ENCODE data around the gene DYRK3.
"Not testable (repeated sequence)": the region's sequence is repeated elsewhere in the genome, so short reads cannot be mapped to it uniquely, and the experiment has no call there.

Gene DYRK3

DNA sequence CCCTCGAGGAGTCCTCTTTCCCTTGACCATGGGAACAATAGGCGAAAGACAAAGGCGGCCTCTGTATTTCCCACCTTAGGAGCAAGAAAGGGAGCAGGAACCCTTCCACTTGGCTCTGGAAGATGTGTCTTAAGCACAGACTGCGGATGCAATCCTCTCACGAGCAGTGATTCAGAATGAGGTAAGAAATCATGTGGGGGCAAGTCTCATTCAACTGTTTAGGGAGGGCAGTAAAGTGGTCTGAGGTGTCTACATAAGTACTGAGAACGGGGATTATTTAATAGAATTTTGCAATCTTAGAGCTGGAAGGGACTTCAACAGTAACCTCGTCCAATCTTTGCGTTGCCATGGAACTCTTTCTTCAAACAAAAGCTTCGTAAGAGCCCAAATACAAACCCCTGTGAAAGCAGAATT, 1.6 kb upstream of the DYRK3 start:
- DNase-seq, result no peak

GRCh38 chr1:206634365-206635079, 814 bp upstream of the DYRK3 start:
- peak; percentile 73 to 76 for DNase-seq

DNA sequence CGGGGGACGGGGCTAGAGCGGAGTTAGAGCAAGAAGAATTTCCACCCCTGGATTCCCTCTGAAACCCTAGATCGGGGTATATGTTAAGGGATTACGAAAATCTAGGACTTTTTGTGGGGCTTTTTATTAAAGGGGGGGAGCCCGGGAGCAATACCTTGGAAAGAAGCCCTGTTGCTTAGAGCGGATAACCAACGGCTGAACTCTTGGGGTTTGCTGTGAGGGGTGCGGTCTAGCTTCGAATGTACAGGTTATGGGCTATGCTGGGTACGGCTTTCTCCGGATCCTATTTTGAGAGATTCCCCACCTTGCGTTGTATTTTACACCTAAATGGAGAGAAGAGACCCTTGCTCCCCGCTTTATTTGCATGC, 626 bp downstream of the DYRK3 start:
- DNase-seq, result no peak

DNA sequence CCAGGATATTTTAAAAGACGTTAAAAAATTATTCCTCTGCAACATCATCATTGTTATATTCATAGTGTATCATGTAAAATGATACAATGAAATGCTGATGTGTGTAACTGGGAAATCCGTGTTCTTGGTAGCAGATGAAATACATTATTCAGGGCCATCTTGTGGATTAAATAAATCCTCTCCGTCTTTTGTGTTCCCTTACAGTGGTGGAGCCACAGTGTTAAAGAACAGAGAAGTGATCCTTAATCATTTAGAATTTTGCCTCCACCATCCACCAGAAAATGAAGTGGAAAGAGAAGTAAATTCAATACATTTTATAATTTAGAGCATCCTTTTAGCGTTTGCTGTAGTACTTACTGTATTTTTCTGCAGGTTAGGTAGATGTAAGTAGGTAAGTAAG, 1.3 kb downstream of the DYRK3 start:
- no peak for DNase-seq

- DNase-seq, result no peak
Observed at GRCh38 chr1:206637605-206638004, 2.3 kb downstream of the DYRK3 start.

DNA sequence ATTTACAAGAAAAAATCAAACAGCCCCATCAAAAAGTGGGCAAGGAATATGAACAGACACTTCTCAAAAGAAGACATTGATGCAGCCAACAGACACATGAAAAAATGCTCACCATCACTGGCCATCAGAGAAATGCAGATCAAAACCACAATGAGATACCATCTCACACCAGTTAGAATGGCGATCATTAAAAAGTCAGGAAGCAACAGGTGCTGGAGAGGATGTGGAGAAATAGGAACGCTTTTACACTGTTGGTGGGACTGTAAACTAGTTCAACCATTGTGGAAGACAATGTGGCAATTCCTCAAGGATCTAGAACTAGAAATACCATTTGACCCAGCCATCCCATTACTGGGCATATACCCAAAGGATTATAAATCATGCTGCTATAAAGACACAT, 6.7 kb downstream of the DYRK3 start:
- DNase-seq, result not testable (repeated sequence)

DNA sequence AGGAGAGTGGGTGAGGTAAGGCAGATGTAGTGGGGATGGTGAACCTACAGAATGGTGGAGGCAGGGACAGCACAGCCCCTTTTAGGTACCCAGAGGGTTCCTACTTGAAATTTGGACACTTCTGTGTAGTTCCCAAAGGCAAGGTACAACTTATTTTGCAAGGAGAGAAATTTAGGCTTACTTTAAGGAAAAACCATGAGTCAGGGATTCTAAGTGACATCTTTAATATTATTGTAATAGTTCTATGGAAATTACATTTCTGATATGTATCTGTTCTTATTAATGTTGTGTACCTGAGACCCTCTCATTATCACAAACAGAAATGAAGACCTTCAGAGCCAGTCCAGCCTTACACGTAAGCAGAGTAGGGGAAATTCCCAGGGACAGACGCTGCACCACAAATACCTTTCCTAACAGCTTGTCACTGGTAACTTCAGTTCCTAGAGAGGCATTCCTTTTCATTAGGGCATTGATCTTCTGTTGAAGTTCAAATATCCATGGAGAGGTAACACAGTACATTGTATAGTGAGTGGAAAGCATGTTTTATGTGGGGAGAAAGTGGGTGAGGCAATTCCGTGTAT, 7.9 kb downstream of the DYRK3 start:
- no peak for DNase-seq

DNA sequence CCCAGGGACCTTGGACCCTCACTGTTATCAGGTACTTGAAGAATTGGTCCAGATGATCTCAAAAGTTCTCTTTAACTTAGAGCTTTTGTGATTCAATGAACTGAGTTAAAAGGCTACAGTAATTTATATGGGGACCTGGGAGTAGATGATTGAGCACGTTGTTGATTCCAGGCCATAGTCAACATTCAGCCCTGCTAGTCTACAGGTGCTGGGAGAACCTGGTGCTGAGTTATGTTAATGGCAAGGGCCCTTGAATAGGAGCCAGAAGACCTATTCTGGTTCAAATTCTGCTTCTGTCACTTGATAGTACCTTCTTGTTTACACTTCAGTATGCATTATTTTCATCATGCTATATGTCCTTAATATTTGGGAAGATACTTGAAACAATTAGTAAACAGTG, 11.2 kb downstream of the DYRK3 start:
- DNase-seq, result no peak

GRCh38 chr1:206647224-206647623, 11.9 kb downstream of the DYRK3 start:
- DNase-seq, result no peak

DNA sequence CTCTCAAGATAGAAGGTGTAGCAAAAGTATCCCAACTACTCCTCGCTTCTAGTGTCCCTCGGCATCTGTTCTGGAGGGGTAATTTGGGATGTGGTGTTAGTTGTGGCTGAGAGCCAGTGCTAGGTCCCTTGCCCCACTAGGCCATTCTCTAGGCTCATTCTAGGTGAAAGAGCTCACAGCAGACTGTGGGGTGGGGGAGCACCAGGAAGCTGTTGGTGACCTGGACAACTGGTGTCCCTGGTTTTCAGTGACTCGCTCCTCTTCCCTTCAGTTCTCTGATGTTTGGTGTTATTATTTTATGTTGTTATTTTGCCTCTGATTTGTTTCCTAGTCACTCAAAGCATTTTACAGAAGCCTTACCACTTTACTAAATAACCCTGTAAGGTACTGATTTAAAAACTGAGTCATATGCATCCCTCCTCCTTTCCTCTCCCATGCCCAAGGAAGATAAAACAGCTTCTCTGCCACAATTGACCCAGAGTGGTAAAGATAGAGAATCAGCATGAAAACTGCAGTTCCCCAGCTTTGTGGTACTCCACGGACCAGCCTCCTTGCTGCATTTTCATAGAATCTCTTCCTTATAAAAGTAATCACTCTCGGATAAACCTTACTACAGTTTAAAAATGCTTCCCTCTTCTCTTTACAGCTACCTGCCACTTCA, 14.1 kb downstream of the DYRK3 start:
- no peak for DNase-seq

GRCh38 chr1:206651014-206651413, 15.7 kb downstream of the DYRK3 start:
- no peak for DNase-seq

GRCh38 chr1:206651958-206652890, 16.9 kb downstream of the DYRK3 start:
- DNase-seq, result no peak

DNA sequence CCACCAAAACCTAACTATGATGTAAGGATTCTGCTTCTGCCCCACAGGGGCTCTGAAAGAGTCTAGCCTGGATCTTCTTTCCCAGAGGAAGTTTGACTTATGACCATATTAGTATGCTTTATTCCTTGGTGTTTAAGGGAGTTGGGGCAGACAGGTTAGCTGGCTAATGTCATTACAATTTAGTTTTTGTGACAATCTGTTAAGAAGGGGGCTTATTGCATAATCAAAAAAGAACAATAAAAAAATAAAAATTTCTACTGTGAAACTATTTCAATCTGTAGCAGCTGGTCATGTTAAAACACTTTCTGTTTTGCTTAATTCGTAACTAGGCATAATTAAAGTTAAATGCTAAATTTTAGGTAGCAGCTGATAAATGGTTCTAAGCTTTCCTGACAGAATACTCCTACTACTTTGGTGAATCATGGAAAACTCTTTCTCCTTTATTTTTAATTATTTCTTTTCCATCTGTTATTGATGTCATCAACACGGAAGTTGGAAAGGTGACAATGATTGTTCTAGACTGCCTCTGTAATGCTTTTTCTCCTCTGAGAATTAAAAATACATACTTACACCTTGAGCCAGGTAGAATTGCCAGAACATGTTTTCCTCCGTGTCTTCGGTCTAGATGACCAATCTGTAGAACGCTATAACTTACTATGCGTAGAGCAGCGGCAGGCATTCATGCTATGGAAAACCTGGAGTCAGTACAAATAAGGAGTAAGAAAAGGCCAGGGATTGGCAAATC, 18.6 kb downstream of the DYRK3 start:
- no peak for DNase-seq

- no peak for DNase-seq
Observed at GRCh38 chr1:206654828-206655227, 19.5 kb downstream of the DYRK3 start.

DNA sequence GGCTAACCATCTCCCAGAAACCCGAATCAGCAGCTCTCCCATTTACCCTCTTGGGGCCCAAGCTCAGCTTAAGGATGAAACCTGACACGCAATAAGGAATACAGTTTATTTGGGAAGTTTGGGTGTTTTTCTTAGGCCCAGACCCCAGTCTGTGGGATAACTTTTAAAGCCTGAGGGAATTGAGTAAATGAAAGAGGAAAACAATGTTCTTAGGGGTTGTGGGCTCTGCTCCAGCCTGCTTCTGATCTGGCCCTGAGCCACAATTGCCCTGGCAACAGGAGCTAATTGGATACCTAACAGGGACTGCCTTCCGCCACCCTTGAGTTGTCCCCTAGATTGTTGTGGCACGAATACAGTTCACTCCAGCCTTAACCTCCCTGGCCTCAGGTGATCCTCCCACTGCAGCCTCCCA, 20.1 kb downstream of the DYRK3 start:
- no peak for DNase-seq

DNA sequence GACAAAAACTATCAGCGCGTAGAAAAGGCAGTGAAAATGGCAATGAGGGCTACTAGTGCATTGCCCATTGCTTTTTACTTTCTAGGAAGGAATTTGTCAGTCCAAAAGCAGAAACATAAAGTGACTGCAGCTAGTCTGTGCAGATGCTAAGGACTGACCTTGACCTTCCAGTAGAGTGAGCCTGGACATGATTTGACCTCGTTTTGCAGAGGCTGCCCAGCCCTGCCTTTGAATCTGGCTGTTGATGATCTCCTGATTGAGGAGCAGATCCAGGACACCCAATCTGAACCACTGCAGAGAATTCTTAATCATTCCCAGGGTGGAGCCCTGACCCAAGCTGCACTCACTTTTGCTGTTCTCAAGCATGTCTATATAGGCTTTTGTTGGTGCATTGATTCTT, 21.6 kb downstream of the DYRK3 start:
- no peak for DNase-seq

DNA sequence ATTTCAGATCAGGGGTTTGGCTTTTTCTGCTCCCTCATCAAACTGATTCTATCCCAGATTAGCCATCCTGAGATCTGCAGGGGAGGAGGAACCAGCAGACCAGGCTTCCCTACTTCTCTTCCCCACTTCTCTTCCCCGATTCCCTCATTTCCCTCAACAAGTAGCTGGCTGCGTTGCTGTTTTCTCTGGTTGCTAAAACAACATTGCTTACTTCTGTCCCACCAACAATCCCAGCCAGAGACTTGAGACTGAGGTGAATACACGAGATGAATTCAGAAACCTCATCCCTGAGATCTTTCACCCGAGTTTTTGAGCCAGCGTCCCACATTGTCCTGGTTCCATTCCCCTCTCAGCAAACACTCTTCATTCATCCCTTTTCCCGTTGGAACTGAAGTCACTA, 22.4 kb downstream of the DYRK3 start:
- no peak for DNase-seq

GRCh38 chr1:206658264-206658980, 23.1 kb downstream of the DYRK3 start:
- peak; percentile 46 to 52 for DNase-seq

DNA sequence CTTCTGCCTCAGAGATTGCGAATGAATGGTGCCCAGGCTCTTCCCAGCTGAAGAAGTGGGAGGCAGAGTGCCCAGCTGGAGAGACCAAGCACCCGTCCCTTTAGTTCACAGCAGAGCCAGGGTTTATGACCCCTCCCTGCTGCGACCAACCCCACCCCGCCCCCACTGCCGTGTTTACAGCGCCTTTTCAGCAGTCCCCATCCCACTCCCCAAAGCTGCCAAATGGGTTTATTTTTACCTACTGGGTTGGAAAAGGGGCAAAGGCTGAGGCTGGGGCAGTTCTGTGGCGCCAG, 23.6 kb downstream of the DYRK3 start:
- no peak for DNase-seq

- DNase-seq, result no peak
Observed at GRCh38 chr1:206660136-206660535, 24.8 kb downstream of the DYRK3 start.

GRCh38 chr1:206661161-206661820, 26.0 kb downstream of the DYRK3 start:
- DNase-seq, result no peak
